ENCODE measurements around the gene CCDC88A. TPM values are rescaled to one million over a fixed set of nuclear protein-coding genes. Genes with fewer than 3 reads are reported as not detected.
A peak's percentile ranks its signal among the peaks of the same experiment; 100 is the strongest.

The CCDC88A gene
- total RNA-seq, 1 donor from 2014 or later, result 20.3 TPM

- DNase-seq (ENCODE audit: low read depth) (no peak), FAIRE-seq (no peak)
- Histone ChIP-seq H3K27me3 (ENCODE audit: control insufficient read depth, insufficient read depth, low read length) (no peaks in the 10 kb centered on the region), H3K36me3 (ENCODE audit: control insufficient read depth, insufficient read depth, low read length) (peaks cover 1% of the 10 kb centered on the region), H3K4me3 (ENCODE audit: low read depth, low read length) (no peak overlapping the region)
- TF ChIP-seq CTCF (IDR thresholded peaks at IDR 0.05; ENCODE audit: insufficient read depth, low read length, severe bottlenecking), result no peak
Observed at GRCh38 chr2:55371376-55371775, 48.3 kb downstream of the CCDC88A start.

GRCh38 chr2:55370208-55370607, 49.4 kb downstream of the CCDC88A start:
- FAIRE-seq, result no peak

GRCh38 chr2:55365303-55365702, 54.4 kb downstream of the CCDC88A start:
- Histone ChIP-seq H3K36me3 (ENCODE audit: control insufficient read depth, insufficient read depth, low read length) (no peaks in the 10 kb centered on the region), H3K4me3 (ENCODE audit: low read depth, low read length) (no peak overlapping the region), H3K27me3 (ENCODE audit: control insufficient read depth, insufficient read depth, low read length) (no peaks in the 10 kb centered on the region)
- no peak for FAIRE-seq
- no peak for TF ChIP-seq CTCF (IDR thresholded peaks at IDR 0.05; ENCODE audit: insufficient read depth, low read length, severe bottlenecking)
- peak; percentile 4 for DNase-seq (ENCODE audit: low read depth)

More at GRCh38 chr2:55370208-55370607, 49.4 kb downstream of the CCDC88A start:
- Histone ChIP-seq H3K36me3 (ENCODE audit: control insufficient read depth, insufficient read depth, low read length) (peaks cover 1% of the 10 kb centered on the region), H3K4me3 (ENCODE audit: low read depth, low read length) (no peak overlapping the region), H3K27me3 (ENCODE audit: control insufficient read depth, insufficient read depth, low read length) (no peaks in the 10 kb centered on the region)
- no peak for DNase-seq (ENCODE audit: low read depth)
- TF ChIP-seq CTCF (IDR thresholded peaks at IDR 0.05; ENCODE audit: insufficient read depth, low read length, severe bottlenecking), result no peak

DNA sequence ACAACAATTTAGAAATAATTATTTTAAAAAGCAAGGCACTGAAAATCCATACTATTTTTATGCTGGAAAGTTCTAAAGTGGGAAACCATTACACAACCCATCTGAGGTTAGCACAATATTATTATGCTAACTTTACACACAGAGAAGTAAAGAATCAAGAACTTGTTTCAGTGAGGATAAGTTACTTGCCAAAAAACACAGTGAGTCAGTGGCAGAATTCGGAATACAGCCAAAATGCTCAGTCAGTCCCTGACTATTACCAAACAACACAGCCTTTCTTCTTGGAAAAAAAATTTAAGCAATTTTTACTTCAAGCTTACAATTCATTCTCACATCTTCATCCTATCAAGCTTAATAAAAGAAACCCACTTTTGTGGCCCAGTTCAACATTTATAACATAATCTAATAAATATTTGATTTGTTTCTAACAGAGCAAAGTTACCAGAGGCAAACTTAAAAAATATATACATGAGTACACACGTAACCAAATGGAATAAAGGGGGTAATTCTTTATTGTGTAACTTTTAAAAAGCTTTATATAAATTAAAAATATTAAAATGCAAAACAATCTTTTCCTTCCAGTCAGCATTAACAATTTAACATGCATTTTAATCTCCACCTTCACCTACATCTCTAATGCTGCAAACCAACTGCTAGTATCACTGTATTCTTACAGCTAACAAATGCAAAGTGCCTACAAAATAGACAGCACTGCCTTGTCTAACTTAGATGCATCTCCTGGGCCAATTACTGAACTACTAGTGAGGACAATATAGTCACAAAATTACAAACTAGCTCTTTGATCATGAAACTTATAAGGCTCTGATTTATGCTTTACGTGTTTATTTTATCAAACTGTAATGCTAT, 55.2 kb downstream of the CCDC88A start:
- peak; percentile 95 for DNase-seq (ENCODE audit: low read depth)
- H3K27me3 ChIP-seq (ENCODE audit: control insufficient read depth, insufficient read depth, low read length), result no peaks in the 10 kb centered on the region
- no peak for FAIRE-seq
- TF ChIP-seq CTCF (IDR thresholded peaks at IDR 0.05; ENCODE audit: insufficient read depth, low read length, severe bottlenecking), result no peak
- H3K36me3 ChIP-seq (ENCODE audit: control insufficient read depth, insufficient read depth, low read length), result no peaks in the 10 kb centered on the region
- H3K4me3 ChIP-seq (ENCODE audit: low read depth, low read length), result no peak overlapping the region

GRCh38 chr2:55363636-55364035, 56.0 kb downstream of the CCDC88A start:
- Histone ChIP-seq H3K27me3 (ENCODE audit: control insufficient read depth, insufficient read depth, low read length) (no peaks in the 10 kb centered on the region), H3K36me3 (ENCODE audit: control insufficient read depth, insufficient read depth, low read length) (no peaks in the 10 kb centered on the region), H3K4me3 (ENCODE audit: low read depth, low read length) (no peak overlapping the region)
- no peak for TF ChIP-seq CTCF (IDR thresholded peaks at IDR 0.05; ENCODE audit: insufficient read depth, low read length, severe bottlenecking)
- no peak for DNase-seq (ENCODE audit: low read depth)
- no peak for FAIRE-seq

Data from bronchial epithelial cell (primary cell).